ENCODE results near the gene ANXA6. TPM values are rescaled to one million over a fixed set of nuclear protein-coding genes. Genes with fewer than 3 reads are reported as not detected.
A peak's percentile ranks its signal among the peaks of the same experiment; 100 is the strongest.

ANXA6 gene
- total RNA-seq, 1 experiment from 2014 or later = 277 TPM

DNA sequence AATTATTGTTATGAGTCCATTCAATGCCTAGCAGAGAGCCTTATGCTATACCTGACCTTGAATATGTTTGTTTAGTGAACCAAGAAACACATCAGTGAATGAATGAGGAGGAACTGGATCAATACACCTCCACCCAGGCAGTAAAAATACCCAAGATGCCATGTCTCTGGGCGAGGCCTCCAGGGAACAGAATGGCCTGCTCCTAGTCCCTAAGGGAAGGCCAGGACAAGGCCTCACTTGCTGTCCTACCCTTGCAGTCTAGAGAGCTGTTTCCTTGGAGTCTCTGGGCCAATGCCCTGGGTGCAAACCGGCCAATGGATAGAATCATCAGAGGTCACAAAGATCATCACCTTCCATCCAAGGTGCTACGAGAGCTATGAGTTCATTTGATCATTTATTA is 102.9 kb downstream of the ANXA6 start:
- no peaks in the 10 kb centered on the region for H3K9me3 ChIP-seq (ENCODE audit: low read length)
- 0 out of 2 replicates have a peak overlapping the region, but pooled peaks have one; percentile 9 for H3K27ac ChIP-seq (ENCODE audit: low read length)
- H3K9me2 ChIP-seq (replicated peaks; ENCODE audit: insufficient read depth, low read length) = no peaks in the 10 kb centered on the region
- no peak overlapping the region for H2AFZ ChIP-seq (ENCODE audit: low read length)
- H3K4me1 ChIP-seq (ENCODE audit: low read length) = peaks cover 45% of the 10 kb centered on the region
- H3K27me3 ChIP-seq (ENCODE audit: low read length) = no peaks in the 10 kb centered on the region
- no peaks in the 10 kb centered on the region for H4K20me1 ChIP-seq (ENCODE audit: insufficient read depth, low read depth, low read length)
- no peak overlapping the region for H3K9ac ChIP-seq (ENCODE audit: low read length)
- DNase-seq = no peak
- H3K4me2 ChIP-seq (ENCODE audit: low read depth, low read length, poor library complexity, severe bottlenecking) = no peak overlapping the region
- H3K36me3 ChIP-seq (ENCODE audit: insufficient read depth, low read length) = peaks cover 33% of the 10 kb centered on the region; the same call in 1 of the 2 replicates
- no peak overlapping the region for H3K4me3 ChIP-seq (ENCODE audit: low read length)
- peaks cover 24% of the 10 kb centered on the region for H3K79me2 ChIP-seq (ENCODE audit: low read length)

- Histone ChIP-seq H3K36me3 (ENCODE audit: insufficient read depth, low read length) (peaks cover 41% of the 10 kb centered on the region; the same call in 1 of the 2 replicates), H3K4me3 (ENCODE audit: low read length) (no peak overlapping the region), H3K4me1 (ENCODE audit: low read length) (peaks cover 37% of the 10 kb centered on the region), H3K79me2 (ENCODE audit: low read length) (peaks cover 22% of the 10 kb centered on the region), H3K4me2 (ENCODE audit: low read depth, low read length, poor library complexity, severe bottlenecking) (no peak overlapping the region), H3K27ac (ENCODE audit: low read length) (no peak overlapping the region; the same call in 1 of the 2 replicates), H2AFZ (ENCODE audit: low read length) (no peak overlapping the region), H3K9me2 (replicated peaks; ENCODE audit: insufficient read depth, low read length) (no peaks in the 10 kb centered on the region), H4K20me1 (ENCODE audit: insufficient read depth, low read depth, low read length) (no peaks in the 10 kb centered on the region), H3K27me3 (ENCODE audit: low read length) (no peaks in the 10 kb centered on the region), H3K9me3 (ENCODE audit: low read length) (no peaks in the 10 kb centered on the region), H3K9ac (ENCODE audit: low read length) (no peak overlapping the region)
- no peak for DNase-seq
Observed at GRCh38 chr5:151053796-151054462, 103.7 kb downstream of the ANXA6 start.

DNA sequence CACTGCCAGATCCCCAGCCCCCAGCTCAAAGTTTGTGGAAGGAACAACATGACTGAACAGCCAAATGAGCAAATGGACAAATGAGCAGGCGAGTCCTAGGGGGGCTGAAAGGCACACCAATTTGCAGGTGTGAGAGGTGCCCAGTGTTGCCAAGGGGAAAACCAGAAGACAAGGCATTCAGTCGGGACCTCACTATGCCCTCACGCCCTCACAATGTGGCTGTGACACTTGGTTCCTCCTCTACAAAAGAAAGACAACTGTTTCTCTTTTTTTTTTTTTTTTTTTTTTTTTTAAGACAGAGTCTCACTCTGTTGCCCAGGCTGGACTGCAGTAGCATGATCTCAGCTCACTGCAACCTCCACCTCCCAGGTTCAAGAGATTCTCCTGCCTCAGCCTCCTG is 104.7 kb downstream of the ANXA6 start:
- H3K4me3 ChIP-seq (ENCODE audit: low read length) = no peak overlapping the region
- peak; percentile 61 for DNase-seq
- no peak overlapping the region for H3K4me2 ChIP-seq (ENCODE audit: low read depth, low read length, poor library complexity, severe bottlenecking)
- no peaks in the 10 kb centered on the region for H3K9me3 ChIP-seq (ENCODE audit: low read length)
- H4K20me1 ChIP-seq (ENCODE audit: insufficient read depth, low read depth, low read length) = no peaks in the 10 kb centered on the region
- peak overlapping the region; percentile 69 for H3K27ac ChIP-seq (ENCODE audit: low read length)
- no peak overlapping the region for H2AFZ ChIP-seq (ENCODE audit: low read length)
- H3K36me3 ChIP-seq (ENCODE audit: insufficient read depth, low read length) = peaks cover 39% of the 10 kb centered on the region
- peaks cover 28% of the 10 kb centered on the region for H3K4me1 ChIP-seq (ENCODE audit: low read length)
- H3K9me2 ChIP-seq (replicated peaks; ENCODE audit: insufficient read depth, low read length) = no peaks in the 10 kb centered on the region
- peaks cover 14% of the 10 kb centered on the region for H3K79me2 ChIP-seq (ENCODE audit: low read length)
- peak overlapping the region; percentile 10; the same call in 1 of the 2 replicates for H3K9ac ChIP-seq (ENCODE audit: low read length)
- no peaks in the 10 kb centered on the region for H3K27me3 ChIP-seq (ENCODE audit: low read length)

DNA sequence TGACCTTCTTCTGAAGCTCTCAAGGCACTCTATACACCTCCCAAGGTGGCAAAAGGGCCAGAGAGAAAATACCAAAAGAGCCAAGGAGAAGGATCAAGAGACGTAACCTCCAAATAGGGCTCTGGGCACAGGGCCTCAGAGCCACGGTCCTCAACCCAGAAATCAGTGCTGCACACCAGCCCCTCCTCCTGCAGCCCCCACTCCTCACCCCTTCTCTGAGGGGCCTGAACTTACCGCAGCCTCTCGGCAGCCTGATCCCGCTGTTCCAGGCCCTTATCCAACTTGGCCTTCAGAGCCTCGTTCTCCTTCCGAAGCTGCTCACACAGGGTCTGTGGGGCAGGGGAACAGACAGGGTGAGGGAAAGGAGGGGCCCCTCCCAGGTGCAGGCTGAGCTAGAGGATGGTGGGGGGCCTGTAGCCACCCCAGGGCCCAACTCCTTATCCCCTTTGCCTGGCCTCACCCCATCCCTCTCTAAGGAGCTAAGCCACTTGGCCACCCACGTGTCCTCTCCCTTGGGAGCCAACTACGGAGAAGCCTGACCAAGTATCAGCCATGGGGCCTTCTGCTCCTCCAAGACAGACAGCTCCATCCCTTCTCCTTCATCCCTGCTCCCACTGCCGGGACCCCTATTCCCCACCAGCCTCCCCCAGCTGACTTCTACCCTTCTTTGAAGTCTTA is 105.5 kb downstream of the ANXA6 start:
- Histone ChIP-seq H3K4me1 (ENCODE audit: low read length) (peaks cover 28% of the 10 kb centered on the region), H3K9ac (ENCODE audit: low read length) (peak overlapping the region; percentile 10; the same call in 1 of the 2 replicates), H3K27ac (ENCODE audit: low read length) (peak overlapping the region; percentile 69), H3K27me3 (ENCODE audit: low read length) (no peaks in the 10 kb centered on the region), H3K9me3 (ENCODE audit: low read length) (no peaks in the 10 kb centered on the region), H3K79me2 (ENCODE audit: low read length) (peaks cover 9% of the 10 kb centered on the region), H3K4me3 (ENCODE audit: low read length) (no peak overlapping the region), H2AFZ (ENCODE audit: low read length) (no peak overlapping the region), H3K4me2 (ENCODE audit: low read depth, low read length, poor library complexity, severe bottlenecking) (no peak overlapping the region), H3K36me3 (ENCODE audit: insufficient read depth, low read length) (peaks cover 40% of the 10 kb centered on the region), H4K20me1 (ENCODE audit: insufficient read depth, low read depth, low read length) (no peaks in the 10 kb centered on the region), H3K9me2 (replicated peaks; ENCODE audit: insufficient read depth, low read length) (no peaks in the 10 kb centered on the region)
- no peak for DNase-seq

DNA sequence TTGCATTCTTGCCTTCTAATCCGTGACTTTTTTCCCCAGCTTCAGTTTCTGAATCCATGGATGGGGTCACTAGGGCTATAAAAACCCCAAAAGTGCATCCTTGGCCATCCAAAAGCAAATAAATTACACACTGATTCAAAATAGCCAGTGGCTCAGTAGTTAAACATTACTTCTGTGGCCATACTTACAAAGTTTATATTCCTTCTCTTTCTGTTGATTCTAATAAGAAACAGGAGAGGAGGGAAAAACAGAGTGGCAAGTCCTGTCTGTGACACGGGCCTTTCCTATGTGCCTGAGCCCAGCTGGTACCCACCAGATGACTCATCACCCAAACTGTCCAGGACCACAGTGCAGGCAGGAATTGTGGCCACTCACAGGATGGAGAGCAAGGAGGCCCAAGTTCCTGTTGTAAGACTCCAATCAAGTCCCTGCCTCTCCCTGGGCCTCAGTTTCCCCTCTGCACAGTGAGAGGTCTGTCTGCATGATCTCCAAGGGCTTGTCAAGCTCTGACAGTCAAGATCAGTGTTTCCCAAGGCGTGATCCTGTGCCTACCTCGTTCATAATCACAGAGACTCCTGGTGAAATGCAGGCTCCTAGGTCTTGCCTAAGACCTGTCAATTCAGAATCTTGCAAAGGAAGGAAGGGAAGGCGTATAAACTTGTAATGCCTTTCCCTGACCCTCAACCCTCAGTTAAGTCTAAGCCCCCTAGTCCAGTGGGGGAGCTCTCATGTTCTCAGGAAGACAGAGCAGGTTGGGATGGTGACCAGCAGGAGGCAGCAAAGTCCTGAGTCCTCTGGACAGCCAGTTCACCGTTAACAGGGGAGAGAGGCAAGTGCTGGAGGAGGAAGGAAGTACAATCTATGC is 106.3 kb downstream of the ANXA6 start:
- no peak overlapping the region for H3K9ac ChIP-seq (ENCODE audit: low read length)
- peaks cover 28% of the 10 kb centered on the region for H3K4me1 ChIP-seq (ENCODE audit: low read length)
- peak overlapping the region; percentile 69; the same call in 1 of the 2 replicates for H3K27ac ChIP-seq (ENCODE audit: low read length)
- no peaks in the 10 kb centered on the region for H3K9me3 ChIP-seq (ENCODE audit: low read length)
- peak; percentile 94 for DNase-seq
- no peaks in the 10 kb centered on the region for H3K27me3 ChIP-seq (ENCODE audit: low read length)
- H4K20me1 ChIP-seq (ENCODE audit: insufficient read depth, low read depth, low read length) = no peaks in the 10 kb centered on the region
- H3K4me3 ChIP-seq (ENCODE audit: low read length) = no peak overlapping the region
- H2AFZ ChIP-seq (ENCODE audit: low read length) = no peak overlapping the region
- no peaks in the 10 kb centered on the region for H3K9me2 ChIP-seq (replicated peaks; ENCODE audit: insufficient read depth, low read length)
- peaks cover 46% of the 10 kb centered on the region for H3K36me3 ChIP-seq (ENCODE audit: insufficient read depth, low read length)
- H3K4me2 ChIP-seq (ENCODE audit: low read depth, low read length, poor library complexity, severe bottlenecking) = no peak overlapping the region
- H3K79me2 ChIP-seq (ENCODE audit: low read length) = peaks cover 13% of the 10 kb centered on the region

Other genes starting within 250 kb of the ANXA6 start
- gene GPX3, start 137.2 kb downstream of the ANXA6 start, total RNA-seq (2014; rRNA removed; shearing (Covaris generic); ENCODE audit: low replicate concordance) = not detected in 2 replicates
- 106 and 205 TPM in 2 replicates for gene TNIP1, start 76.7 kb downstream of the ANXA6 start, total RNA-seq (2014; rRNA removed; shearing (Covaris generic); ENCODE audit: low replicate concordance)
- gene CCDC69, start 66.3 kb upstream of the ANXA6 start, total RNA-seq (2014; rRNA removed; shearing (Covaris generic); ENCODE audit: low replicate concordance) = 241 and 291 TPM in 2 replicates
- 132 and 133 TPM in 2 replicates for gene GM2A, start 95.4 kb upstream of the ANXA6 start, total RNA-seq (2014; rRNA removed; shearing (Covaris generic); ENCODE audit: low replicate concordance)
- not detected in 2 replicates for gene SLC36A3, start 146.0 kb upstream of the ANXA6 start, total RNA-seq (2014; rRNA removed; shearing (Covaris generic); ENCODE audit: low replicate concordance)
- gene SLC36A2, start 189.8 kb upstream of the ANXA6 start, total RNA-seq (2014; rRNA removed; shearing (Covaris generic); ENCODE audit: low replicate concordance) = not detected in 2 replicates